ENCODE measurements around the gene GABARAP.

GABARAP gene

DNA sequence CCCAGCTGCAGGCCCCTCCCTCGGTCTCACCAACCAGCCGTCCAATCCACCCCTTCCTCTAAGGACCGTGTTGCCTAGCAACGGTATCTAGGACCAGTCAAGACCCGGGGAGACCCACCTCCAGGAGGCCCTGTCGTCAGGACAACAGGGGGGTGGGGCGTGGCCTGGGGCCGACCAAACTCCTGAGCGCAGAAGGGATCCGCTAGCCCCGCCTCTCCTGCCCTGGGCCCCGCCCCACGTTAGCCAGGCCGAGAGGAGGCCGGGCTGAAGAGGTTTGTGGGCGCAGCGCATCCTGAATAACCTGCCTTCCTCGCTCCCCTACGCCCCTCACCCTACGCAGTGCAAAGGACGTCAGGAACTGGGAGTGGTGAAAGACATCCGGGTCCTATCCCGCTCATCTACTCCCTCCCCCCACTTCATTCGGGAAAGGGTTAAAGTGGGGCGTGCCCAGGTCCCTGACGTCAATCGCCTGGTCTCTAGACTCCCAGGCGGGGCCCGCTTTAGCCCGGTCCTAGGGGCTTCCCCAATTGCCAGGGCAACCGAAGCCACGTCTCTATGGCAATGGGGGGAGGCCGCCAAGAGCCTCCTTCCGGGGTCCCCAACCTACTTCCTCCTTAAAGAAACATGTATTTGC is 37.3 kb downstream of the GABARAP start:
- H3K27me3 ChIP-seq (ENCODE audit: control insufficient read depth, insufficient read depth, low read length) = no peaks in the 10 kb centered on the region
- H3K9me3 ChIP-seq (ENCODE audit: control insufficient read depth, insufficient read depth, low read length) = no peaks in the 10 kb centered on the region
- no peak overlapping the region for H3K27ac ChIP-seq (ENCODE audit: low read length)
- H3K4me1 ChIP-seq (ENCODE audit: control insufficient read depth, insufficient read depth, low read length) = peaks cover 17% of the 10 kb centered on the region
- peaks cover 14% of the 10 kb centered on the region; the same call in 1 of the 2 replicates for H3K36me3 ChIP-seq (ENCODE audit: control insufficient read depth, insufficient read depth, low read length)
- WGBS (ENCODE audit: insufficient coverage, insufficient read length) = no CpG with 5 or more reads among the region's 34 CpGs
- peak; percentile 89 for DNase-seq (ENCODE audit: low read depth, low spot score)
- peak overlapping the region; percentile 49; the same call in 1 of the 2 replicates for H3K4me3 ChIP-seq (ENCODE audit: low read length)

DNA sequence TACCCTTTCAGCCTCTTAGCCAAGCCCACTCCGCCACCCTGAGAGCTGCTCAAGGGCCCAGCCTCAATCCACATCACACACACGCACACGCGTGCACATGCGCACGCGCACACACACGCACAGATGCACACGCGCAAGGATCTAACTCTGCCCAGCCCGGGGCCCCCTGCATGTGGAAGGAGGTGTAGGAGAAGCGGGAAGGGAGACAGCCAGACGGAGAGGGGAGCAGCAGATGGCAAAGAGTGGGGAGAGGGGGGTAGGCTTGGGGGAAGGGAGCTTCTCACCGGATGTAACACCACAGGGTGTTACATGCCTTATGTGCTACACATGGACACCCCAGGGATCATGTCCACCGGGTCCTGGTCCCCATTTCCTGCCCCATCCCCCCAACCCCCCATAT is 37.9 kb downstream of the GABARAP start:
- H3K27me3 ChIP-seq (ENCODE audit: control insufficient read depth, insufficient read depth, low read length) = no peaks in the 10 kb centered on the region
- no peak for DNase-seq (ENCODE audit: low read depth, low spot score)
- peaks cover 17% of the 10 kb centered on the region for H3K4me1 ChIP-seq (ENCODE audit: control insufficient read depth, insufficient read depth, low read length)
- H3K4me3 ChIP-seq (ENCODE audit: low read length) = no peak overlapping the region; the same call in 1 of the 2 replicates
- no peaks in the 10 kb centered on the region for H3K9me3 ChIP-seq (ENCODE audit: control insufficient read depth, insufficient read depth, low read length)
- WGBS (ENCODE audit: insufficient coverage, insufficient read length) = no CpG with 5 or more reads among the region's 15 CpGs
- peaks cover 14% of the 10 kb centered on the region; the same call in 1 of the 2 replicates for H3K36me3 ChIP-seq (ENCODE audit: control insufficient read depth, insufficient read depth, low read length)
- no peak overlapping the region for H3K27ac ChIP-seq (ENCODE audit: low read length)

GRCh38 chr17:7203391-7203790 is 38.9 kb downstream of the GABARAP start:
- WGBS (ENCODE audit: insufficient coverage, insufficient read length) = no CpG with 5 or more reads among the region's 16 CpGs
- no peaks in the 10 kb centered on the region for H3K9me3 ChIP-seq (ENCODE audit: control insufficient read depth, insufficient read depth, low read length)
- no peak overlapping the region for H3K4me3 ChIP-seq (ENCODE audit: low read length)
- no peak for DNase-seq (ENCODE audit: low read depth, low spot score)
- H3K36me3 ChIP-seq (ENCODE audit: control insufficient read depth, insufficient read depth, low read length) = peaks cover 14% of the 10 kb centered on the region; the same call in 1 of the 2 replicates
- H3K27ac ChIP-seq (ENCODE audit: low read length) = no peak overlapping the region
- H3K27me3 ChIP-seq (ENCODE audit: control insufficient read depth, insufficient read depth, low read length) = no peaks in the 10 kb centered on the region
- peaks cover 9% of the 10 kb centered on the region for H3K4me1 ChIP-seq (ENCODE audit: control insufficient read depth, insufficient read depth, low read length)

- Histone ChIP-seq H3K4me3 (ENCODE audit: low read length) (no peak overlapping the region), H3K27me3 (ENCODE audit: control insufficient read depth, insufficient read depth, low read length) (no peaks in the 10 kb centered on the region), H3K9me3 (ENCODE audit: control insufficient read depth, insufficient read depth, low read length) (no peaks in the 10 kb centered on the region), H3K4me1 (ENCODE audit: control insufficient read depth, insufficient read depth, low read length) (no peaks in the 10 kb centered on the region; the same call in 1 of the 2 replicates), H3K36me3 (ENCODE audit: control insufficient read depth, insufficient read depth, low read length) (peaks cover 32% of the 10 kb centered on the region), H3K27ac (ENCODE audit: low read length) (no peak overlapping the region)
- no peak for DNase-seq (ENCODE audit: low read depth, low spot score)
- no CpG with 5 or more reads among the region's 22 CpGs for WGBS (ENCODE audit: insufficient coverage, insufficient read length)
Measured at GRCh38 chr17:7196651-7197401, 45.4 kb downstream of the GABARAP start.

DNA sequence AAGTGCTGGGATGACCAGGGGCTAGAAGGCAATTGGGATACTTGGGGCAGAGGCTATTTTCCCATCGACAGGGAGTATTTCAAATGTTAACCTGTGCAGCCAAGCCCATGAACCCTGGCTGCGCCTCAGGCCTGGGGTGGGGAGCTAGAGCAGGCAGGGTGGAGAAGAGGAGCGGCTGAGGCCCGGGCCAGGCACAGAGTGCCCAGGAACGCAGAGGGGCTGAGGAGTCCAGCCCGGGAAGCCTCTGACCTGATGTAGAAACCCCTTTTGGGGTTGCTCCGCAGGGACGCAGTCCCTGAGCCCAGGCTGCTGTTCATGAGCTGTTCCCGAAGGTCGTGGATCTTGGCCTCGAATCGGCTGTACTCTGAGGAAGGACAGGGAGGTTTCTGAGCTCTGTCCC is 46.3 kb downstream of the GABARAP start:
- WGBS (ENCODE audit: insufficient coverage, insufficient read length) = no CpG with 5 or more reads among the region's 12 CpGs
- H3K9me3 ChIP-seq (ENCODE audit: control insufficient read depth, insufficient read depth, low read length) = no peaks in the 10 kb centered on the region
- no peak for DNase-seq (ENCODE audit: low read depth, low spot score)
- no peaks in the 10 kb centered on the region; the same call in 1 of the 2 replicates for H3K4me1 ChIP-seq (ENCODE audit: control insufficient read depth, insufficient read depth, low read length)
- H3K36me3 ChIP-seq (ENCODE audit: control insufficient read depth, insufficient read depth, low read length) = peaks cover 32% of the 10 kb centered on the region
- no peak overlapping the region for H3K27ac ChIP-seq (ENCODE audit: low read length)
- H3K27me3 ChIP-seq (ENCODE audit: control insufficient read depth, insufficient read depth, low read length) = no peaks in the 10 kb centered on the region
- no peak overlapping the region for H3K4me3 ChIP-seq (ENCODE audit: low read length)

DNA sequence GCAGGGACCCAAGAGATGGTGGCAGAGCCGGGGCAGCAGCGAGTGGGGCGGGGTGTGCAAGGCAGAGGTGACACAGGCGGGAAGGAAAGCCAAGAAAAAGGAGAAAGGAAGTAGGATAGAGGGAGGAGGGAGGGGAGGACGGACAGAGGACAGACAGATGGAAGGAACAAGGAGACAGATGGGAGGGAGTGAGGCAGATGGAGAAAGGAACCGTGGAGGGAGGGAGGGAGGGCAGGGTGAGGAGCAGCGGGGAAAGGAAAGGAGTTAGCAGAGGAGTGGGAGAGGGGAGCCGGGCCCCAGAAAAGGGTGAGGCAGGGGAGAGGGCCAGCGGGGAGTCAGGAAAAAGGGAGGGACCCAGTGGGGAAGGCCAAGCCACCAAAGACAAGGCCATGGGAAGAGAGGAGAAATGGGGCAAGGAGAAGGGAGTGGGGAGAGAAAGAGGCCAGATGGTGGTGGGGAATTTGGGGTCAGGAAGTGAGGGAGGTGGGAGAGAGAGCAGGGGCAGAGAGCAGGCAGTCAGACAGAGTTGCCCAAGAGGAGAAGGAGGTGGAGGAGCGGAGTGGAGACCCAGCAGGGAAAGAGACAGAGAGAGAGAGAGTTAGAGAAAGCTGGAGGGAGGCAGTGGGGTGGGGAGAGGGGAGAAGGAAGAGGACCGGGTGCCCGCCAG is 49.8 kb downstream of the GABARAP start:
- no CpG with 5 or more reads among the region's 12 CpGs for WGBS (ENCODE audit: insufficient coverage, insufficient read length)
- Histone ChIP-seq H3K36me3 (ENCODE audit: control insufficient read depth, insufficient read depth, low read length) (peaks cover 33% of the 10 kb centered on the region), H3K27ac (ENCODE audit: low read length) (no peak overlapping the region), H3K27me3 (ENCODE audit: control insufficient read depth, insufficient read depth, low read length) (no peaks in the 10 kb centered on the region), H3K4me1 (ENCODE audit: control insufficient read depth, insufficient read depth, low read length) (no peaks in the 10 kb centered on the region; the same call in 1 of the 2 replicates), H3K9me3 (ENCODE audit: control insufficient read depth, insufficient read depth, low read length) (no peaks in the 10 kb centered on the region), H3K4me3 (ENCODE audit: low read length) (no peak overlapping the region)
- DNase-seq (ENCODE audit: low read depth, low spot score) = no peak

DNA sequence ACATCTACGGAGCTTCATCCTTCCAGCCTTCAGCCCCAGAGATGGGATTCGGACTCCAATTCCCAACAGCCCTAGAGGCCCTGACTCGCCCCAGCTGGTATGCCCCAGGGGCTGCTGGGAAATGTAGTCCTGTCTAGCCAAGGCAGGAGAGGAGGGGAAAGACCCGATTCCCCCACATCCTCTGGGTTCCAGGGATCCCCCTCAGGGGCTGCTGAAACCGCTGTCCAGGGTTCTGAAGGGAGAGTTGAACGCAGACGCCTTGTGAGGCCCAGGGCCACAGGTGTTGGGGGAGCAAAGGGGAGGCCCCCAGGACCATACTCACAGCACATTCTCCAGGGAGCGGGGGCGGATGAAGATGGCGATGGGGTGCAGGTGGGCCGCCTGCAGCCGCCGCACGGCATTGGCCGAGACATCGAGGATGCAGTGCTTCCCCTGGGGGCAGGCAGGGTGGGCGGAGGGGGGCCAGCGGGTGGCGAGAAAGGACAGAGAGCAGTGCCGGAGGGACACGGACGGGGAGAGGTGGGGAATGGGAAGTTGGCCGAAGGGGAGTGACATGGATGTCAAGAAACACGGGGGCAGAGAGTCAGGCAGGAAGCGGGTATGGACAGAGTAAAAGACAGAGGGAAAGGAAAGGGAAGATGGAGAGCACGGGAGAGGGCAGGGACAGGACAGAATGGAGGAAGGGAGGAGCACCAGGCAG is 50.5 kb downstream of the GABARAP start:
- Histone ChIP-seq H3K27ac (ENCODE audit: low read length) (no peak overlapping the region), H3K9me3 (ENCODE audit: control insufficient read depth, insufficient read depth, low read length) (no peaks in the 10 kb centered on the region), H3K4me1 (ENCODE audit: control insufficient read depth, insufficient read depth, low read length) (no peaks in the 10 kb centered on the region; the same call in 1 of the 2 replicates), H3K27me3 (ENCODE audit: control insufficient read depth, insufficient read depth, low read length) (no peaks in the 10 kb centered on the region), H3K36me3 (ENCODE audit: control insufficient read depth, insufficient read depth, low read length) (peaks cover 29% of the 10 kb centered on the region), H3K4me3 (ENCODE audit: low read length) (no peak overlapping the region)
- no CpG with 5 or more reads among the region's 26 CpGs for WGBS (ENCODE audit: insufficient coverage, insufficient read length)
- no peak for DNase-seq (ENCODE audit: low read depth, low spot score)

DNA sequence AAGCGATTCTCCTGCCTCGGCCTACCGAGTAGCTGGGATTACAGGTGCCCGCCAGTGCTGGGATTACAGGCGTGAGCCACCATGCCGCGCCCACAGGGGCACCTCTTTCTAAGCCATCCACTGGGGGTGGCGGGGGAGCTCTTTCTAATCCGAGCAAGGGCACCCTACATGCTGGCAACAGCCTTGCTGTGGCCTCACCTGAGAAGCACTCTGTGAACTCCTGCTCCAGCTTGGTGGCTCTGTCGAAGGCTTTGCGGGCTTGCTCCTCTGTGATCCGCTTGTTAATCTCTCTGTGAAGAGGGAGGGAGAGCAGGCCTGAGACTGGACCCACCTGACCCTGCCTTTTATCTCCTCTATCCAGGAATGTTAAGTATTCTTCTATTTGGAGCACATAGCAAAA is 51.2 kb downstream of the GABARAP start:
- no peak overlapping the region for H3K4me3 ChIP-seq (ENCODE audit: low read length)
- H3K27ac ChIP-seq (ENCODE audit: low read length) = no peak overlapping the region
- peaks cover 23% of the 10 kb centered on the region for H3K36me3 ChIP-seq (ENCODE audit: control insufficient read depth, insufficient read depth, low read length)
- no peaks in the 10 kb centered on the region for H3K27me3 ChIP-seq (ENCODE audit: control insufficient read depth, insufficient read depth, low read length)
- no peaks in the 10 kb centered on the region; the same call in 1 of the 2 replicates for H3K4me1 ChIP-seq (ENCODE audit: control insufficient read depth, insufficient read depth, low read length)
- no peak for DNase-seq (ENCODE audit: low read depth, low spot score)
- WGBS (ENCODE audit: insufficient coverage, insufficient read length) = no CpG with 5 or more reads among the region's 12 CpGs
- H3K9me3 ChIP-seq (ENCODE audit: control insufficient read depth, insufficient read depth, low read length) = no peaks in the 10 kb centered on the region

GRCh38 chr17:7190276-7190917 is 51.9 kb downstream of the GABARAP start:
- no CpG with 5 or more reads among the region's 14 CpGs for WGBS (ENCODE audit: insufficient coverage, insufficient read length)
- no peaks in the 10 kb centered on the region; the same call in 1 of the 2 replicates for H3K4me1 ChIP-seq (ENCODE audit: control insufficient read depth, insufficient read depth, low read length)
- no peak for DNase-seq (ENCODE audit: low read depth, low spot score)
- peaks cover 17% of the 10 kb centered on the region for H3K36me3 ChIP-seq (ENCODE audit: control insufficient read depth, insufficient read depth, low read length)
- H3K27ac ChIP-seq (ENCODE audit: low read length) = no peak overlapping the region
- no peaks in the 10 kb centered on the region for H3K27me3 ChIP-seq (ENCODE audit: control insufficient read depth, insufficient read depth, low read length)
- H3K4me3 ChIP-seq (ENCODE audit: low read length) = no peak overlapping the region
- H3K9me3 ChIP-seq (ENCODE audit: control insufficient read depth, insufficient read depth, low read length) = no peaks in the 10 kb centered on the region

Measured in iPS DF 6.9 (cell line).